RCC 7860 (cell line): ENCODE results near the gene D2HGDH.
A peak's percentile ranks its signal among the peaks of the same experiment; 100 is the strongest.
"Not testable (repeated sequence)": the region's sequence is repeated elsewhere in the genome, so short reads cannot be mapped to it uniquely, and the experiment has no call there.

ENCODE experiments used
- DNase-seq: peaks from one replicate; pipeline ENCODE4 v3.0.0-alpha.2; 2015; ENCODE audit warnings: low spot score
- FAIRE-seq: peaks from 2 replicates; lab custom pipeline; 2012; peaks lifted over from hg19 to GRCh38; lab: Jason Lieb, UNC

D2HGDH gene

GRCh38 chr2:241788572-241788971 lies 54.1 kb downstream of the D2HGDH start:
- FAIRE-seq (peak; percentile 88), DNase-seq (peak; percentile 71)

GRCh38 chr2:241791385-241791784 lies 57.0 kb downstream of the D2HGDH start:
- FAIRE-seq: peak; percentile 85
- DNase-seq: peak; percentile 33

GRCh38 chr2:241793385-241793784 lies 59.0 kb downstream of the D2HGDH start:
- no peak for FAIRE-seq
- DNase-seq: no peak

- FAIRE-seq: no peak
- DNase-seq: no peak
These were observed 59.9 kb downstream of the D2HGDH start for GRCh38 chr2:241794250-241794823.

- FAIRE-seq: no peak
- DNase-seq: no peak
These were observed 60.9 kb downstream of the D2HGDH start for GRCh38 chr2:241795021-241795999.

- no peak for FAIRE-seq
- DNase-seq: no peak
These were observed 61.8 kb downstream of the D2HGDH start for GRCh38 chr2:241796209-241796608.

- FAIRE-seq: no peak
- no peak for DNase-seq
These were observed 62.2 kb downstream of the D2HGDH start for GRCh38 chr2:241796610-241797138.

GRCh38 chr2:241797441-241798080 lies 63.1 kb downstream of the D2HGDH start:
- FAIRE-seq: no peak

GRCh38 chr2:241798081-241798630 lies 63.7 kb downstream of the D2HGDH start:
- FAIRE-seq: no peak
- no peak for DNase-seq

More at GRCh38 chr2:241797441-241798080, 63.1 kb downstream of the D2HGDH start:
- DNase-seq: no peak

- no peak for FAIRE-seq
These were observed 64.4 kb downstream of the D2HGDH start for GRCh38 chr2:241798631-241799521.

GRCh38 chr2:241799522-241800197 lies 65.2 kb downstream of the D2HGDH start:
- no peak for DNase-seq
- FAIRE-seq: no peak

More at GRCh38 chr2:241798631-241799521, 64.4 kb downstream of the D2HGDH start:
- no peak for DNase-seq

- not testable (repeated sequence) for DNase-seq, FAIRE-seq
These were observed 65.9 kb downstream of the D2HGDH start for GRCh38 chr2:241800198-241800903.

- FAIRE-seq (no peak), DNase-seq (no peak)
These were observed 67.4 kb downstream of the D2HGDH start for GRCh38 chr2:241801611-241802420.

GRCh38 chr2:241802421-241803318 lies 68.2 kb downstream of the D2HGDH start:
- DNase-seq (no peak), FAIRE-seq (no peak)

- DNase-seq (no peak), FAIRE-seq (no peak)
These were observed 69.2 kb downstream of the D2HGDH start for GRCh38 chr2:241803387-241804325.
